Measurements from ENCODE around the gene DHX38. TPM values are rescaled to one million over a fixed set of nuclear protein-coding genes. Genes with fewer than 3 reads are reported as not detected.
"Not testable (repeated sequence)": the region's sequence is repeated elsewhere in the genome, so short reads cannot be mapped to it uniquely, and the experiment has no call there.

The DHX38 gene
- 36.3 and 45.0 TPM in 2 replicates for polyA plus RNA-seq (2014; cell fraction: cytosol; rRNA removed)
- polyA plus RNA-seq (2014; cell fraction: nucleus; rRNA removed): 155 and 236 TPM in 2 replicates

- DNase-seq (ENCODE audit: low spot score): peak; percentile 100
Observed at GRCh38 chr16:72093448-72094265, at the start of gene DHX38, which contains the start of gene TXNL4B. DHX38 (plus strand) TSS chr16:72093847; CDS start chr16:72096158, 2,311 bp downstream. TXNL4B (minus strand) TSS chr16:72093620; CDS start chr16:72090749, 2,871 bp downstream.

- no peak for DNase-seq (ENCODE audit: low spot score)
Observed at GRCh38 chr16:72044296-72044695, 49.4 kb upstream of the DHX38 start.

GRCh38 chr16:72044825-72045359, 48.8 kb upstream of the DHX38 start:
- no peak for DNase-seq (ENCODE audit: low spot score)

- DNase-seq (ENCODE audit: low spot score): no peak
Observed at GRCh38 chr16:72049110-72049509, 44.5 kb upstream of the DHX38 start.

GRCh38 chr16:72050769-72051464, 42.7 kb upstream of the DHX38 start:
- DNase-seq (ENCODE audit: low spot score): no peak

GRCh38 chr16:72051818-72052217, 41.8 kb upstream of the DHX38 start:
- DNase-seq (ENCODE audit: low spot score): no peak

GRCh38 chr16:72054254-72054847, 39.3 kb upstream of the DHX38 start, which contains the start of gene HP:
HP (plus strand) TSS chr16:72054505; CDS start chr16:72054653, 148 bp downstream.
- not testable (repeated sequence) for DNase-seq (ENCODE audit: low spot score)

GRCh38 chr16:72055911-72056310, 37.7 kb upstream of the DHX38 start:
- DNase-seq (ENCODE audit: low spot score): no peak

- not testable (repeated sequence) for DNase-seq (ENCODE audit: low spot score)
Observed at GRCh38 chr16:72057313-72057712, 36.3 kb upstream of the DHX38 start.

GRCh38 chr16:72059060-72059459, 34.6 kb upstream of the DHX38 start:
- DNase-seq (ENCODE audit: low spot score): not testable (repeated sequence)

- DNase-seq (ENCODE audit: low spot score): no peak
Observed at GRCh38 chr16:72060405-72060804, 33.2 kb upstream of the DHX38 start.

GRCh38 chr16:72061564-72061963, 32.1 kb upstream of the DHX38 start:
- no peak for DNase-seq (ENCODE audit: low spot score)

- DNase-seq (ENCODE audit: low spot score): no peak
Observed at GRCh38 chr16:72064361-72064894, 29.2 kb upstream of the DHX38 start.

- DNase-seq (ENCODE audit: low spot score): peak; percentile 59
Observed at GRCh38 chr16:72066747-72067146, 26.9 kb upstream of the DHX38 start.

- no peak for DNase-seq (ENCODE audit: low spot score)
Observed at GRCh38 chr16:72068930-72069329, 24.7 kb upstream of the DHX38 start.

- no peak for DNase-seq (ENCODE audit: low spot score)
Observed at GRCh38 chr16:72072514-72073342, 20.9 kb upstream of the DHX38 start.

- DNase-seq (ENCODE audit: low spot score): no peak
Observed at GRCh38 chr16:72073560-72074230, 20.0 kb upstream of the DHX38 start.

GRCh38 chr16:72075067-72075466, 18.6 kb upstream of the DHX38 start:
- DNase-seq (ENCODE audit: low spot score): not testable (repeated sequence)

GRCh38 chr16:72076991-72077706, 16.5 kb upstream of the DHX38 start:
- not testable (repeated sequence) for DNase-seq (ENCODE audit: low spot score)
